ENCODE measurements around the gene NTMT1. TPM values are rescaled to one million over a fixed set of nuclear protein-coding genes. Genes with fewer than 3 reads are reported as not detected.
"Not testable (repeated sequence)": the region's sequence is repeated elsewhere in the genome, so short reads cannot be mapped to it uniquely, and the experiment has no call there.

NTMT1 gene
- total RNA-seq, 1 donor from 2014 or later = 25.1 TPM

GRCh38 chr9:129632460-129632859 is 6.5 kb downstream of the NTMT1 start:
- no peaks in the 10 kb centered on the region for H3K9me3 ChIP-seq
- H3K4me1 ChIP-seq = peaks cover 36% of the 10 kb centered on the region
- intact Hi-C loops (cut with DNase I) = no loop called here
- no peak overlapping the region for H3K27ac ChIP-seq
- H3K4me3 ChIP-seq = no peak overlapping the region
- H3K27me3 ChIP-seq (ENCODE audit: low read depth) = no peaks in the 10 kb centered on the region
- H3K36me3 ChIP-seq = peaks cover 51% of the 10 kb centered on the region
- ATAC-seq = no peak
- DNase-seq = no peak
- no peak for TF ChIP-seq CTCF (IDR thresholded peaks at IDR 0.05)

GRCh38 chr9:129633207-129633606 is 7.2 kb downstream of the NTMT1 start:
- no peaks in the 10 kb centered on the region for H3K9me3 ChIP-seq
- peaks cover 28% of the 10 kb centered on the region for H3K4me1 ChIP-seq
- no peaks in the 10 kb centered on the region for H3K27me3 ChIP-seq (ENCODE audit: low read depth)
- TF ChIP-seq CTCF (IDR thresholded peaks at IDR 0.05) = no peak
- intact Hi-C loops (cut with DNase I) = no loop called here
- H3K4me3 ChIP-seq = no peak overlapping the region
- H3K36me3 ChIP-seq = peaks cover 58% of the 10 kb centered on the region
- ATAC-seq (no peak), DNase-seq (no peak)
- H3K27ac ChIP-seq = no peak overlapping the region

- intact Hi-C loops (cut with DNase I) = no loop called here
- Histone ChIP-seq H3K4me1 (peaks cover 22% of the 10 kb centered on the region), H3K27ac (no peak overlapping the region), H3K27me3 (ENCODE audit: low read depth) (no peaks in the 10 kb centered on the region), H3K9me3 (no peaks in the 10 kb centered on the region), H3K36me3 (peaks cover 64% of the 10 kb centered on the region), H3K4me3 (no peak overlapping the region)
- DNase-seq (no peak), ATAC-seq (no peak)
- no peak for TF ChIP-seq CTCF (IDR thresholded peaks at IDR 0.05)
Measured at GRCh38 chr9:129633848-129634247, 7.9 kb downstream of the NTMT1 start.

GRCh38 chr9:129635099-129636065 is 9.4 kb downstream of the NTMT1 start:
- H3K4me1 ChIP-seq = peaks cover 20% of the 10 kb centered on the region
- peaks cover 72% of the 10 kb centered on the region for H3K36me3 ChIP-seq
- DNase-seq (no peak), ATAC-seq (no peak)
- no peaks in the 10 kb centered on the region for H3K27me3 ChIP-seq (ENCODE audit: low read depth)
- H3K4me3 ChIP-seq = no peak overlapping the region
- H3K9me3 ChIP-seq = no peaks in the 10 kb centered on the region
- intact Hi-C loops (cut with DNase I) = no loop called here
- no peak overlapping the region for H3K27ac ChIP-seq
- no peak for TF ChIP-seq CTCF (IDR thresholded peaks at IDR 0.05)

- H3K9me3 ChIP-seq; H3K4me3 ChIP-seq; H3K27ac ChIP-seq; H3K27me3 ChIP-seq (ENCODE audit: low read depth); intact Hi-C loops (cut with DNase I); ATAC-seq; DNase-seq: not testable (repeated sequence)
- Histone ChIP-seq H3K36me3 (peaks cover 72% of the 10 kb centered on the region), H3K4me1 (peaks cover 20% of the 10 kb centered on the region)
Measured at GRCh38 chr9:129636343-129636742, 10.4 kb downstream of the NTMT1 start.

GRCh38 chr9:129637102-129637501 is 11.1 kb downstream of the NTMT1 start:
- DNase-seq (no peak), ATAC-seq (no peak)
- Histone ChIP-seq H3K36me3 (peaks cover 72% of the 10 kb centered on the region), H3K9me3 (no peaks in the 10 kb centered on the region), H3K4me1 (peaks cover 20% of the 10 kb centered on the region), H3K27ac (no peak overlapping the region), H3K4me3 (no peak overlapping the region), H3K27me3 (ENCODE audit: low read depth) (no peaks in the 10 kb centered on the region)
- TF ChIP-seq CTCF (IDR thresholded peaks at IDR 0.05) = no peak
- intact Hi-C loops (cut with DNase I) = no loop called here

All from lower lobe of right lung (tissue), 2 donors.